ENCODE results near the gene NADK2.

DNA sequence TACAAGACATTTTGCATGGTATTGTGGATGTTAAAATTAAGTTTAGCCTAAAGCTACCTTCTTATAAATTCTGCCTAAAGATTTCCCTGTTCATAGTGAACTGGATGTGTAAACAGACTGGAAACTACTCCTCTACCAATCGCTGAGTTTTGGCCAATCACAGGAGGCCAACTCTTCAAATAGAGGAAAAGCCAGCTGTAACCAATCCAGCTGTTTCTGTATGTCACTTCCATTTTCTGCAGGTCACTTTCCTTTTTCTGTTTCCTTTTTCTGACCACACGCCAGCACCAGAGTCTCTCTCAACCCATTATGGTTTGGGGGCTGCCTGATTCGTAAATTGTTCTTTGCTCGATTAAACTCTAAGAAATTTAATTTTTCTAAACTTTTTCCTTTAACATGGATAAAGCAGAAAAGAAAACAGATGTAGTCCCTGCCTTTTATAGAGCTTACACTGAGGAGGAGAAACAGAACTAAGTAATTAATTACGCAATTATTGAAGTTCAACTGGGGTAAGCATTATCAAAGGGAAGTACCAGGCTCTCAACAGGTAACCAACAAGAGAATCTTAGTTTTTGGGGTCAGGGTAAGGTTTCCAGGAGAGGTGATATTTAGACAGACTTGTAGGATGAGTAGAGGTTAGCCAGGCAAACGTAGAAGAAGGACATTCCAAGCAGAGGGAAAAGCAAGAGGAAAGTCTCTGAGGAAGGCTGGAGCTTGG is 32.2 kb upstream of the NADK2 start:
- TF ChIP-seq, protein P1, sequence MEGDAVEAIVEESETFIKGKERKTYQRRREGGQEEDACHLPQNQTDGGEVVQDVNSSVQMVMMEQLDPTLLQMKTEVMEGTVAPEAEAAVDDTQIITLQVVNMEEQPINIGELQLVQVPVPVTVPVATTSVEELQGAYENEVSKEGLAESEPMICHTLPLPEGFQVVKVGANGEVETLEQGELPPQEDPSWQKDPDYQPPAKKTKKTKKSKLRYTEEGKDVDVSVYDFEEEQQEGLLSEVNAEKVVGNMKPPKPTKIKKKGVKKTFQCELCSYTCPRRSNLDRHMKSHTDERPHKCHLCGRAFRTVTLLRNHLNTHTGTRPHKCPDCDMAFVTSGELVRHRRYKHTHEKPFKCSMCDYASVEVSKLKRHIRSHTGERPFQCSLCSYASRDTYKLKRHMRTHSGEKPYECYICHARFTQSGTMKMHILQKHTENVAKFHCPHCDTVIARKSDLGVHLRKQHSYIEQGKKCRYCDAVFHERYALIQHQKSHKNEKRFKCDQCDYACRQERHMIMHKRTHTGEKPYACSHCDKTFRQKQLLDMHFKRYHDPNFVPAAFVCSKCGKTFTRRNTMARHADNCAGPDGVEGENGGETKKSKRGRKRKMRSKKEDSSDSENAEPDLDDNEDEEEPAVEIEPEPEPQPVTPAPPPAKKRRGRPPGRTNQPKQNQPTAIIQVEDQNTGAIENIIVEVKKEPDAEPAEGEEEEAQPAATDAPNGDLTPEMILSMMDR (IDR thresholded peaks at IDR 0.05; ENCODE audit: low read depth, low read length, poor library complexity, severe bottlenecking): no peak
- TF ChIP-seq EZH2phosphoT487 (IDR thresholded peaks at IDR 0.05; ENCODE audit: borderline replicate concordance, low read length): no peak
